Retinal pigment epithelial cell (primary cell): Measurements from ENCODE around the gene RCAN2.

Source experiments
- DNase-seq: peaks from one replicate; pipeline ENCODE4 v3.0.0-alpha.2; 2010; ENCODE audit warnings: low read depth
- H3K4me3 ChIP-seq: 2 replicates; pipeline ENCODE4 v1.5.1; 2011; ENCODE audit warnings: mild to moderate bottlenecking, low read length, control low read depth, moderate library complexity
- CTCF ChIP-seq: conservative IDR thresholded peaks from 2 replicates; pipeline ENCODE4 v1.5.1; 2011; ENCODE audit warnings: low read depth, low read length, control low read depth, inconsistent platforms

Gene RCAN2

GRCh38 chr6:46234700-46235099, 256.5 kb downstream of the RCAN2 start:
- DNase-seq: no peak

GRCh38 chr6:46234156-46234556, 257.1 kb downstream of the RCAN2 start:
- no peak for DNase-seq
- H3K4me3 ChIP-seq: no peak overlapping the region
- TF ChIP-seq CTCF: no peak

More at GRCh38 chr6:46234700-46235099, 256.5 kb downstream of the RCAN2 start:
- no peak for TF ChIP-seq CTCF
- no peak overlapping the region for H3K4me3 ChIP-seq

- H3K4me3 ChIP-seq: no peak overlapping the region
- TF ChIP-seq CTCF: no peak
- no peak for DNase-seq
These were observed 258.1 kb downstream of the RCAN2 start for GRCh38 chr6:46233129-46233528.

- H3K4me3 ChIP-seq: no peak overlapping the region
- TF ChIP-seq CTCF: no peak
- no peak for DNase-seq
These were observed 269.0 kb downstream of the RCAN2 start for GRCh38 chr6:46222286-46222685.

GRCh38 chr6:46221222-46221793, 269.9 kb downstream of the RCAN2 start:
- peak; percentile 93 for TF ChIP-seq CTCF

GRCh38 chr6:46220352-46221221, 270.7 kb downstream of the RCAN2 start:
- H3K4me3 ChIP-seq: no peak overlapping the region
- TF ChIP-seq CTCF: no peak
- DNase-seq: no peak

More at GRCh38 chr6:46221222-46221793, 269.9 kb downstream of the RCAN2 start:
- peak; percentile 3 for DNase-seq
- H3K4me3 ChIP-seq: no peak overlapping the region

- H3K4me3 ChIP-seq: no peak overlapping the region
- TF ChIP-seq CTCF: no peak
- DNase-seq: no peak
These were observed 271.6 kb downstream of the RCAN2 start for GRCh38 chr6:46219661-46220060.
